WTC11 (cell line): ENCODE measurements around the gene SYCE3. TPM values are rescaled to one million over a fixed set of nuclear protein-coding genes. Genes with fewer than 3 reads are reported as not detected.

Source experiments
- ATF1 ChIP-seq: sonication (generic); formaldehyde crosslinking; IDR thresholded peaks from 2 replicates; pipeline ENCODE4 v1.8.1; 2023; ENCODE audit warnings: mild to moderate bottlenecking, moderate library complexity, missing genetic modification reagents
- CREB1 ChIP-seq: sonication (generic); formaldehyde crosslinking; IDR thresholded peaks from 2 replicates; pipeline ENCODE4 v1.8.0; 2023; ENCODE audit warnings: mild to moderate bottlenecking, missing genetic modification reagents
- EMX1 ChIP-seq: fragments of 250-450 bp; sonication (Bioruptor Pico); IDR thresholded peaks from 2 replicates; pipeline ENCODE4 v1.8.0; 2021; ENCODE audit warnings: mild to moderate bottlenecking
- FOXK1 ChIP-seq: sonication (generic); formaldehyde crosslinking; IDR thresholded peaks from 2 replicates; pipeline ENCODE4 v1.8.0; 2022; ENCODE audit warnings: mild to moderate bottlenecking, moderate library complexity, missing genetic modification reagents
- IRF2 ChIP-seq: sonication (generic); formaldehyde crosslinking; IDR thresholded peaks from 2 replicates; pipeline ENCODE4 v1.8.0; 2022; ENCODE audit warnings: low read depth, missing genetic modification reagents, borderline replicate concordance
- JAZF1 ChIP-seq: fragments of 250-450 bp; sonication (Bioruptor Pico); IDR thresholded peaks from 2 replicates; pipeline ENCODE4 v1.9.0; 2021; ENCODE audit warnings: moderate library complexity, mild to moderate bottlenecking, inconsistent platforms
- NFYB ChIP-seq: sonication (generic); formaldehyde crosslinking; conservative IDR thresholded peaks from 2 replicates; pipeline ENCODE4 v1.8.0; 2022; ENCODE audit warnings: low read depth, missing genetic modification reagents
- NR1H2 ChIP-seq: sonication (generic); formaldehyde crosslinking; IDR thresholded peaks from 2 replicates; pipeline ENCODE4 v1.9.0; 2021; ENCODE audit warnings: mild to moderate bottlenecking, moderate library complexity, missing genetic modification reagents
- RORB ChIP-seq: fragments of 250-450 bp; sonication (Bioruptor Pico); IDR thresholded peaks from 2 replicates; pipeline ENCODE4 v1.9.0; 2021; ENCODE audit warnings: mild to moderate bottlenecking
- SMAD3 ChIP-seq: sonication (generic); formaldehyde crosslinking; IDR thresholded peaks from 2 replicates; pipeline ENCODE4 v1.8.0; 2022; ENCODE audit warnings: missing genetic modification reagents, mild to moderate bottlenecking, borderline replicate concordance
- SP1 ChIP-seq: sonication (generic); formaldehyde crosslinking; conservative IDR thresholded peaks from 2 replicates; pipeline ENCODE4 v1.8.1; 2022; ENCODE audit warnings: missing genetic modification reagents
- TP53 ChIP-seq: sonication (generic); formaldehyde crosslinking; IDR thresholded peaks from 2 replicates; pipeline ENCODE4 v1.8.1; 2023; ENCODE audit warnings: mild to moderate bottlenecking, missing genetic modification reagents
- ZNF138 ChIP-seq: sonication (generic); formaldehyde crosslinking; conservative IDR thresholded peaks from 2 replicates; pipeline ENCODE4 v1.8.1; 2022; ENCODE audit warnings: mild to moderate bottlenecking, moderate library complexity, missing genetic modification reagents
- ZNF263 ChIP-seq: sonication (generic); formaldehyde crosslinking; IDR thresholded peaks from 2 replicates; pipeline ENCODE4 v1.8.1; 2022; ENCODE audit warnings: low read depth, mild to moderate bottlenecking, moderate library complexity, missing genetic modification reagents
- ZNF416 ChIP-seq: fragments of 250-450 bp; sonication (Bioruptor Pico); IDR thresholded peaks from 2 replicates; pipeline ENCODE4 v1.9.0; 2021; ENCODE audit warnings: mild to moderate bottlenecking, inconsistent platforms
- ZNF671 ChIP-seq: fragments of 250-450 bp; sonication (Bioruptor Pico); IDR thresholded peaks from 2 replicates; pipeline ENCODE4 v1.8.0; 2021; ENCODE audit warnings: mild to moderate bottlenecking
- total RNA-seq: library from RNA; stranded (reverse); gene quantifications from 3 replicates; pipeline ENCODE4 v1.2.3, GENCODE V29; 2021
- TF ChIP-seq, protein P1 (sequence below): sonication (generic); formaldehyde crosslinking; IDR thresholded peaks from 2 replicates; pipeline ENCODE4 v1.8.1; 2023; ENCODE audit warnings: mild to moderate bottlenecking, missing genetic modification reagents
- TF ChIP-seq, protein P2 (sequence below): sonication (generic); formaldehyde crosslinking; IDR thresholded peaks from 2 replicates; pipeline ENCODE4 v1.8.1; 2023; ENCODE audit warnings: mild to moderate bottlenecking, missing genetic modification reagents
- TF ChIP-seq, protein P3 (sequence below): fragments of 200-600 bp; IDR thresholded peaks from 2 replicates; pipeline ENCODE4 v1.8.0; 2022; ENCODE audit warnings: antibody characterized with exemption
- TF ChIP-seq, protein P4 (sequence below): sonication (generic); formaldehyde crosslinking; IDR thresholded peaks from 2 replicates; pipeline ENCODE4 v1.8.0; 2023; ENCODE audit warnings: mild to moderate bottlenecking, missing genetic modification reagents
- TF ChIP-seq, protein P5 (sequence below): sonication (generic); formaldehyde crosslinking; IDR thresholded peaks from 2 replicates; pipeline ENCODE4 v1.8.0; 2022; ENCODE audit warnings: mild to moderate bottlenecking, missing genetic modification reagents
- TF ChIP-seq, protein P6 (sequence below): sonication (generic); formaldehyde crosslinking; IDR thresholded peaks from 2 replicates; pipeline ENCODE4 v1.8.1; 2022; ENCODE audit warnings: mild to moderate bottlenecking, moderate library complexity, missing genetic modification reagents
- TF ChIP-seq, protein P7 (sequence below): fragments of 250-450 bp; sonication (Bioruptor Pico); conservative IDR thresholded peaks from 2 replicates; pipeline ENCODE4 v1.9.0; 2021; ENCODE audit warnings: mild to moderate bottlenecking
- TF ChIP-seq, protein P8 (sequence below): sonication (generic); formaldehyde crosslinking; IDR thresholded peaks from 2 replicates; pipeline ENCODE4 v1.8.1; 2022; ENCODE audit warnings: mild to moderate bottlenecking, missing genetic modification reagents, moderate library complexity, borderline replicate concordance

The SYCE3 gene
- total RNA-seq, 1 experiment from 2014 or later = 0.46 TPM

DNA sequence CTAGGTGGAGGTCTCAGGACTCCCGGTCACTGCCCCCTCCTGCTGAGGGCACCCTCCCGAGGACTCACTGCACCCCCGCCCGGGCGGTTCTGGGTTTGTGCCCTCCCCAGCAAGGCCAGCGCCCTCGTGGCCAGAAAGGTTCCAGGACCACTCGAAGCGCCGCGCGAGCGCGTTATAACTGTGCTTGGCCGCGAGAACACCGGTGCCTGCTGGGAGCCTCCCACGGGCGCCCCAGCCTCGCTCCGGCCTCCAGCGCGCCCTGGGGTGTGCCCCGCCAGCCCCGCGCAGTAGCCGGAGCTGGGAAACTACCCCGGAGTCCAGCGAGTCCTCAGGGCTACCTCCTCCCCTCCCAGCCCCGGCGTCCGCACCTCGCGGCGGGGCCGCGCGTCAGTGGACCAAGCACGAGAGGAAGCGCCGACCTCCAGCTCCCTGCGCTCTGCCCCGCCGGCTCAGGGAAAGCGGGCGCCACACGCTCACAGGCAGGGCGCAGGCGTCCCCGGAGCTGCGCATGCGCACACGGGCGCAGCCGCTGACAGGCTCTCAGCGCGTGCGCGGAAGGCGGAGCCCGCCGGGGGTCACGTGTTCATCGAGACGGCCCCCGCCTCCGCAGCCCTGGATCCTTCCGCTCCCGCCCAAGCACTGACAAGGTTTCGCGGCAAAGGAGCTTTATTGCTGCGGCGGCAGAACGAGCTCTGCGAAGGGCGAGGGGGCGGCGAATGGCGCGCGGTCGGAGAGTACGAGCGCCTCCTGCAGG is 37.4 kb downstream of the SYCE3 start, which contains the start of gene SCO2 (continued):
- TF ChIP-seq, protein P1, sequence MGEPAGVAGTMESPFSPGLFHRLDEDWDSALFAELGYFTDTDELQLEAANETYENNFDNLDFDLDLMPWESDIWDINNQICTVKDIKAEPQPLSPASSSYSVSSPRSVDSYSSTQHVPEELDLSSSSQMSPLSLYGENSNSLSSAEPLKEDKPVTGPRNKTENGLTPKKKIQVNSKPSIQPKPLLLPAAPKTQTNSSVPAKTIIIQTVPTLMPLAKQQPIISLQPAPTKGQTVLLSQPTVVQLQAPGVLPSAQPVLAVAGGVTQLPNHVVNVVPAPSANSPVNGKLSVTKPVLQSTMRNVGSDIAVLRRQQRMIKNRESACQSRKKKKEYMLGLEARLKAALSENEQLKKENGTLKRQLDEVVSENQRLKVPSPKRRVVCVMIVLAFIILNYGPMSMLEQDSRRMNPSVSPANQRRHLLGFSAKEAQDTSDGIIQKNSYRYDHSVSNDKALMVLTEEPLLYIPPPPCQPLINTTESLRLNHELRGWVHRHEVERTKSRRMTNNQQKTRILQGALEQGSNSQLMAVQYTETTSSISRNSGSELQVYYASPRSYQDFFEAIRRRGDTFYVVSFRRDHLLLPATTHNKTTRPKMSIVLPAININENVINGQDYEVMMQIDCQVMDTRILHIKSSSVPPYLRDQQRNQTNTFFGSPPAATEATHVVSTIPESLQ (CRISPR knock-in tag) = peak; percentile 50; the same call in 1 of the 2 replicates
- TF ChIP-seq, protein P2, sequence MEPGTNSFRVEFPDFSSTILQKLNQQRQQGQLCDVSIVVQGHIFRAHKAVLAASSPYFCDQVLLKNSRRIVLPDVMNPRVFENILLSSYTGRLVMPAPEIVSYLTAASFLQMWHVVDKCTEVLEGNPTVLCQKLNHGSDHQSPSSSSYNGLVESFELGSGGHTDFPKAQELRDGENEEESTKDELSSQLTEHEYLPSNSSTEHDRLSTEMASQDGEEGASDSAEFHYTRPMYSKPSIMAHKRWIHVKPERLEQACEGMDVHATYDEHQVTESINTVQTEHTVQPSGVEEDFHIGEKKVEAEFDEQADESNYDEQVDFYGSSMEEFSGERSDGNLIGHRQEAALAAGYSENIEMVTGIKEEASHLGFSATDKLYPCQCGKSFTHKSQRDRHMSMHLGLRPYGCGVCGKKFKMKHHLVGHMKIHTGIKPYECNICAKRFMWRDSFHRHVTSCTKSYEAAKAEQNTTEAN (CRISPR knock-in tag) = peak; percentile 50; the same call in 1 of the 2 replicates
- no peak for TF ChIP-seq ZNF263 (CRISPR knock-in tag)
- TF ChIP-seq NR1H2 (CRISPR knock-in tag) = 0 out of 2 replicates have a peak, but pooled peaks have one; percentile 52
- TF ChIP-seq, protein P3, sequence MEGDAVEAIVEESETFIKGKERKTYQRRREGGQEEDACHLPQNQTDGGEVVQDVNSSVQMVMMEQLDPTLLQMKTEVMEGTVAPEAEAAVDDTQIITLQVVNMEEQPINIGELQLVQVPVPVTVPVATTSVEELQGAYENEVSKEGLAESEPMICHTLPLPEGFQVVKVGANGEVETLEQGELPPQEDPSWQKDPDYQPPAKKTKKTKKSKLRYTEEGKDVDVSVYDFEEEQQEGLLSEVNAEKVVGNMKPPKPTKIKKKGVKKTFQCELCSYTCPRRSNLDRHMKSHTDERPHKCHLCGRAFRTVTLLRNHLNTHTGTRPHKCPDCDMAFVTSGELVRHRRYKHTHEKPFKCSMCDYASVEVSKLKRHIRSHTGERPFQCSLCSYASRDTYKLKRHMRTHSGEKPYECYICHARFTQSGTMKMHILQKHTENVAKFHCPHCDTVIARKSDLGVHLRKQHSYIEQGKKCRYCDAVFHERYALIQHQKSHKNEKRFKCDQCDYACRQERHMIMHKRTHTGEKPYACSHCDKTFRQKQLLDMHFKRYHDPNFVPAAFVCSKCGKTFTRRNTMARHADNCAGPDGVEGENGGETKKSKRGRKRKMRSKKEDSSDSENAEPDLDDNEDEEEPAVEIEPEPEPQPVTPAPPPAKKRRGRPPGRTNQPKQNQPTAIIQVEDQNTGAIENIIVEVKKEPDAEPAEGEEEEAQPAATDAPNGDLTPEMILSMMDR = no peak
- TF ChIP-seq ZNF138 (CRISPR knock-in tag) = 0 out of 2 replicates have a peak, but pooled peaks have one; percentile 26
- TF ChIP-seq, protein P4, sequence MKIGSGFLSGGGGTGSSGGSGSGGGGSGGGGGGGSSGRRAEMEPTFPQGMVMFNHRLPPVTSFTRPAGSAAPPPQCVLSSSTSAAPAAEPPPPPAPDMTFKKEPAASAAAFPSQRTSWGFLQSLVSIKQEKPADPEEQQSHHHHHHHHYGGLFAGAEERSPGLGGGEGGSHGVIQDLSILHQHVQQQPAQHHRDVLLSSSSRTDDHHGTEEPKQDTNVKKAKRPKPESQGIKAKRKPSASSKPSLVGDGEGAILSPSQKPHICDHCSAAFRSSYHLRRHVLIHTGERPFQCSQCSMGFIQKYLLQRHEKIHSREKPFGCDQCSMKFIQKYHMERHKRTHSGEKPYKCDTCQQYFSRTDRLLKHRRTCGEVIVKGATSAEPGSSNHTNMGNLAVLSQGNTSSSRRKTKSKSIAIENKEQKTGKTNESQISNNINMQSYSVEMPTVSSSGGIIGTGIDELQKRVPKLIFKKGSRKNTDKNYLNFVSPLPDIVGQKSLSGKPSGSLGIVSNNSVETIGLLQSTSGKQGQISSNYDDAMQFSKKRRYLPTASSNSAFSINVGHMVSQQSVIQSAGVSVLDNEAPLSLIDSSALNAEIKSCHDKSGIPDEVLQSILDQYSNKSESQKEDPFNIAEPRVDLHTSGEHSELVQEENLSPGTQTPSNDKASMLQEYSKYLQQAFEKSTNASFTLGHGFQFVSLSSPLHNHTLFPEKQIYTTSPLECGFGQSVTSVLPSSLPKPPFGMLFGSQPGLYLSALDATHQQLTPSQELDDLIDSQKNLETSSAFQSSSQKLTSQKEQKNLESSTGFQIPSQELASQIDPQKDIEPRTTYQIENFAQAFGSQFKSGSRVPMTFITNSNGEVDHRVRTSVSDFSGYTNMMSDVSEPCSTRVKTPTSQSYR (CRISPR knock-in tag) = peak; percentile 39; the same call in 1 of the 2 replicates
- TF ChIP-seq, protein P5, sequence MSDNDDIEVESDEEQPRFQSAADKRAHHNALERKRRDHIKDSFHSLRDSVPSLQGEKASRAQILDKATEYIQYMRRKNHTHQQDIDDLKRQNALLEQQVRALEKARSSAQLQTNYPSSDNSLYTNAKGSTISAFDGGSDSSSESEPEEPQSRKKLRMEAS = peak; percentile 92
- TF ChIP-seq CREB1 = 0 out of 2 replicates have a peak, but pooled peaks have one; percentile 18
- peak; percentile 86 for TF ChIP-seq SP1 (CRISPR knock-in tag)
- TF ChIP-seq RORB (CRISPR knock-in tag) = no peak
- TF ChIP-seq, protein P6, sequence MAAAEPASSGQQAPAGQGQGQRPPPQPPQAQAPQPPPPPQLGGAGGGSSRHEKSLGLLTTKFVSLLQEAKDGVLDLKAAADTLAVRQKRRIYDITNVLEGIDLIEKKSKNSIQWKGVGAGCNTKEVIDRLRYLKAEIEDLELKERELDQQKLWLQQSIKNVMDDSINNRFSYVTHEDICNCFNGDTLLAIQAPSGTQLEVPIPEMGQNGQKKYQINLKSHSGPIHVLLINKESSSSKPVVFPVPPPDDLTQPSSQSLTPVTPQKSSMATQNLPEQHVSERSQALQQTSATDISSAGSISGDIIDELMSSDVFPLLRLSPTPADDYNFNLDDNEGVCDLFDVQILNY (CRISPR knock-in tag) = peak; percentile 94
- no peak for TF ChIP-seq ATF1 (CRISPR knock-in tag)
- TF ChIP-seq, protein P7, sequence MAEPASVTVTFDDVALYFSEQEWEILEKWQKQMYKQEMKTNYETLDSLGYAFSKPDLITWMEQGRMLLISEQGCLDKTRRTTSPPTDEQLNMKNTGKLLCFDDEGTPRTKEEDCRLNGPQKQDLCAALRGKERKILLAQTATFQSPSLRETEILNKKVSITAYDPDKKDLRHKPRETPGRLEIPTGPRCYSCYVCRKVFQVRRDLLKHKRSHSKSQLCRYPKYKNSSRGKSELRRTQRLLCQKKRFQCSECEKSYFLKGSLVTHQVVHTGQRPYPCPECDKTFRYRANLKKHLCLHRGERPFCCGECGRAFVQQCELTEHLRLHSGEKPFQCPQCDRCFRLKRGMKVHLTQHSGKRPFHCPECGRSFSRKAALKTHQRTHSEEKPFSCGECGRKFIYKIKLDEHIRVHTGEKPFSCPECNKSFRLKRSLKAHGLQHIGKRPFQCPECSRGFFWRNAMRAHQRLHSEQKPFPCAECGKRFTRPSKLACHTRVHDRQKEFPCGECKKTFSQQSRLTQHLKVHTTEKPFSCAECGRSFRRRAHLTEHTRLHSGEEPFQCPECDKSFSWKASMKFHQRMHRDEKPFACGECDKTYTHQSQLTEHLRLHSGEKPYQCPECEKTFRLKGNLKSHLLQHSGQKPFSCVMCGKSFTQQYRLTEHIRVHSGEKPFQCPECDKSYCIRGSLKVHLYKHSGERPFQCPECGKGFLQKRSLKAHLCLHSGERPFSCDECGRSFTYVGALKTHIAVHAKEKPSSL (CRISPR knock-in tag) = no peak
- TF ChIP-seq, protein P8, sequence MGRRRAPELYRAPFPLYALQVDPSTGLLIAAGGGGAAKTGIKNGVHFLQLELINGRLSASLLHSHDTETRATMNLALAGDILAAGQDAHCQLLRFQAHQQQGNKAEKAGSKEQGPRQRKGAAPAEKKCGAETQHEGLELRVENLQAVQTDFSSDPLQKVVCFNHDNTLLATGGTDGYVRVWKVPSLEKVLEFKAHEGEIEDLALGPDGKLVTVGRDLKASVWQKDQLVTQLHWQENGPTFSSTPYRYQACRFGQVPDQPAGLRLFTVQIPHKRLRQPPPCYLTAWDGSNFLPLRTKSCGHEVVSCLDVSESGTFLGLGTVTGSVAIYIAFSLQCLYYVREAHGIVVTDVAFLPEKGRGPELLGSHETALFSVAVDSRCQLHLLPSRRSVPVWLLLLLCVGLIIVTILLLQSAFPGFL (CRISPR knock-in tag) = no peak
- TF ChIP-seq EMX1 (CRISPR knock-in tag) = no peak
- no peak for TF ChIP-seq JAZF1 (CRISPR knock-in tag)
- no peak for TF ChIP-seq IRF2 (CRISPR knock-in tag)
- peak; percentile 69 for TF ChIP-seq FOXK1 (CRISPR knock-in tag)
- no peak for TF ChIP-seq ZNF671 (CRISPR knock-in tag)
- peak; percentile 15; the same call in 1 of the 2 replicates for TF ChIP-seq SMAD3 (CRISPR knock-in tag)
- TF ChIP-seq TP53 (CRISPR knock-in tag) = peak; percentile 62
- no peak for TF ChIP-seq ZNF416 (CRISPR knock-in tag)
- 0 out of 2 replicates have a peak, but pooled peaks have one; percentile 24 for TF ChIP-seq NFYB
